Stimulated activated CD4-positive, alpha-beta T cell treated with anti-CD3 and anti-CD28 coated beads, Interleukin-1b, Interleukin-23, amount 100 ng/mL, for 1 hour (primary cell): ENCODE measurements around the gene SNAP29.
A peak's percentile ranks its signal among the peaks of the same experiment; 100 is the strongest.
"Not testable (repeated sequence)": the region's sequence is repeated elsewhere in the genome, so short reads cannot be mapped to it uniquely, and the experiment has no call there.

Experiments used
- DNase-seq, 2 donors: peaks; one replicate each; pipeline ENCODE4 v3.0.0-alpha.2; 2020; ENCODE audit warnings: low read depth in 2 of 2

SNAP29 gene

DNA sequence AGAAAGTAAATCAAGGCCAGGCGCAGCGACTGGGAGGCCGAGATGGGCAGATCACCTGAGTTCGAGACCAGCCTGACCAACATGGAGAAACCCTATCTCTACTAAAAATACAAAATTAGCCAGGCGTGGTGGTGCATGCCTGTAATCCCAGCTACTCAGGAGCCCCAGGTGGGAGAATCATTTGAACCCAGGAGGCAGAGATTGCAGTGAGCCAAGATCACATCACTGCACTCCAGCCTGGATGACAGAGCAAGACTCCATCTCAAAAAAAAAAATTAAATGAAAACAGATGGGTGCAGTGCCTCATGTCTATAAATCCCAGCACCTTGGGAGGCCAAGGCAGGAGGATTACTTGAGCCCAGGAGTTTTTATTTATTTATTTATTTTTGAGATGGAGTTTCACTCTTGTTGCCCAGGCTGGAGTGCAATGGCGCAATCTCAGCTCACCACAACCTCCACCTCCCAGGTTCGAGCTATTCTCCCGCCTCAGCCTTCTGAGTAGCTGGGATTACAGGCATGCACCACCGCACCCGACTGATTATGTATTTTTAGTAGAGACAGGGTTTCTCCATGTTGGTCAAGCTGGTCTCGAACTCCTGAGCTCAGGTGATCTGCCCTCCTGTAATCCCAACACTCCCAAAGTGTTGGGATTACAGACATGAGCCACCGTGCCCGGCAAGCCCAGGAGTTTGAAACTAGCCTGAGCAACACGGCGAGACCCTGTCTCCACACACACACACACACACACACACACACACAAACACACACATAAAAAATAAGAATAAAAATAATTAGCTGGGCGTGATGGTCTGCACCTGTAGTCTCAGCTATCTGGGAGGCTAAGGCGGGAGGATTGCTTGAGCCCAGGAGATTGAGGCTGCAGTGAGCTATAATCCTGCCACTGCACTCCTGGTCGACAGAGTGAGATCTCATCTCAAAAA, 42.6 kb downstream of the SNAP29 start:
- DNase-seq: not testable (repeated sequence)

DNA sequence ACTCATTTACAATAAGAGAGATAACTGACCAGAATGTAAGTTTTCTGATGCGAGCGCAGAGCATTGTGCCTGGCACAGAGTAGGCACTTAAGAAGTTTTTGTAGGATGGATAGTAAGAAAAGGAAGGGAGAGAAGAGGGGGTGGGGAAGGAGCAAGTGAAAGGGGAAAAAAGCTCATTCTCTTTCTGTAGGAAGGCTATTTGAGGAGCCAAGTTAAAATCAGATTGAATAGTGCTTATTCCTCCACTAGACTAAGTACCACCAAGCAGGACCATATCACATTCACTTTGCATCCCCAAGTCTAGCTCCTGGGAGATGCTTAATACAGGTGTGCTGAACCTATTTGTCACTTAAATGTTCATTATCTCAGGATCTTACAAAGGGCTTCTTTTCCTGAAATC, 44.3 kb downstream of the SNAP29 start:
- no peak for DNase-seq

DNA sequence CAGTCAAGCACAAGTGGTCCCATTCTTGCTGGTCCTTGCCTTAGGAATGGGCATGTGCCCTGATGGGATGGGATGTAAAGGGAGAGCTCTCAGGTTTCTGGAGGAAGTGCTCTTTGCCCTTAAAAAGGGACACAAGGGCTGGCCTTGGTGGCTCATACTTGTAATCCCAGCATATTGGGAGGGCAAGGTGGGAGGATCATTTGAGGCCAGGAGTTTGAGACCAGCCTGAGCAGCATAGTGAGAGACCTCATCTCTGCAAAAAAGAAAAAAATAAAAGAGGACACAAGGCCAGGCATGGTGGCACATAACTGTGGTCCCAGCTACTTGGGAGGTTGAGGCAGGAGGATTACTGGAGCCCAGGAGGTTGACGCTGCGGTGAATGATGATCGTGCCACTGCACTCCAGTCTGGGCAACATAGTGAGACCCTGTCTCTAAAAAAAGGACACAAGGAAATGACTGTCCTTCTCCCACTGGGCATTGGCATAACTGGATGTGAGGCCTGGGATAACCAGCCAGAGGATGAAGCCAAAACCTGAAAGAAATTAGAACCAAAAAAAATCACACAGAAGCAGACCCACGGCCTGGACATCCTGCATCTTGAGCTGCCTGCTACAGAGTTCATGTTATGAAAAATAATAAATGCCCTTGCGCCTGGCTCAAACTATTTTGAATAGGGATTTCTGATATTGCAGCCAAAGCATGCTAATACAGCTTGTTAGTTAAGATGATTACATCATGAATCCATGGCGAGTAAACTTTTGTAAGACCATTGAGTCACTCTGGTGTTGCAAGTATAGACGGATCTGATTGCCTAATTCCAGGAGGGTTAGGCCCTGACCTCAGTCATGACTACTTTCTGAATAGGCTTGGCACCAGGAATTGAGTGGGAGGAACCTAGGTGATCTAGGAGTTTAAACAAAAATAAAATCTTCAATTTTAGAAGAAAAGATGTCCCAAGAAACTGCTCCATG, 45.5 kb downstream of the SNAP29 start:
- DNase-seq: no peak

DNA sequence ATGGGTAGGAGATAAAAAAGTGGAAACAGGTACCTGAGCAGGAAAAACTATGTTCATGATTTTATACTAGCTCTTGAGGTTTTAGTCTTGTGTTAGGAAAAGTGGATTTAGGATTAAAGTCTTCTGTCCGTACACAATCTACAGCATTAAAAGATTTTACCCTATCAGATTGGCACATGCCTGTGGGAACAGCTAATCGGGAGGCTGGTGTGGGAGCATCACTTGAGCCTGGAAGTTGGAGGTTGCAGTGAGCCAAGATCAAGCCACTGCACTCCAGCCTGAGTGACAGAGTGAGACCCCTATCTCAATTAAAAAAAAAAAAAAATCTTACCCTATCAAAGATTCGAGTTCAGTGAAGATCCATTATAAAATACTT, 46.2 kb downstream of the SNAP29 start:
- no peak for DNase-seq

DNA sequence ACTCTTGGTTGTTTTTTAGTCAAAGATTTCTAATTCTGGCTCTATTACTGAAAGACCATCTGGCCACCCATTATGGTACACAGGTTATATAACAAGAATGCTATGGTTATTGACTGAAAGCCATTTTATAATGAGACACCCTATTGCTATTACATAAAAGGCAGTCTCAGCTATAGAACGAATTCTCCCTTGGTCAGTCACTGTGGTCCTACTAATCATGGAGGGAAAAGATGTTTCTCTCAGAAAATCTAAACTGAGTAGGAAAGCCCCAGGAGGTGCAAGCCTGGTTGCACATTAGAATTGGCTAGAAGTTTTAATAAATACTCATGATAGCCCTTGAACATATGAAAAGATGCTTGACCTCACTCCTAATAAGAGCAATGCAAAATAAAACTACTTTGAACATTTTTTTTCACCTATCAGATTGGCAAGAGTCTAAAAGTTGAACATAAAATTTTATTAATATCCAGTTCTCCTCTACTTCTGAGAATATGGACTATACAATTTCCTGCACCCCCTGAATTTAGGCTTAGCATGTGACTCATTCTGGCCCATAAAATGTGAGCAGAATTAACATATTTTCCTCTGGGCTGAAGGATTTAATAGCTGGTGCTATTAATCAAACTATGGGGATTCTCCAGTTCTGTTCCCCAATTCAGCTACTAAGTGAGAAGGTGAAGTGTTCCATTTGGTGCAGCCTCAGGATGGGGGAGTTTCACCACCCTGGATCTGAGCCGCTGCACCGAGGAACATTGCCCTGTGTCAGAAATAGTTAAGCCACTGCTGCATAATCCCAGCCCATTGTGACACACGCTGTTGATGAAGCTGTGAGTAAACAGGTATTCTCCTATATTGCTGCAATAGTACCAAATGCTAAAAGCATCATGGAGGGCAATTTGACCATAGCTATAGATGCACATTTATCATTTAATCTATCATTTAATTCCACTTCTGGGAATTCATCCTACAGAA, 46.9 kb downstream of the SNAP29 start:
- DNase-seq: no peak

DNA sequence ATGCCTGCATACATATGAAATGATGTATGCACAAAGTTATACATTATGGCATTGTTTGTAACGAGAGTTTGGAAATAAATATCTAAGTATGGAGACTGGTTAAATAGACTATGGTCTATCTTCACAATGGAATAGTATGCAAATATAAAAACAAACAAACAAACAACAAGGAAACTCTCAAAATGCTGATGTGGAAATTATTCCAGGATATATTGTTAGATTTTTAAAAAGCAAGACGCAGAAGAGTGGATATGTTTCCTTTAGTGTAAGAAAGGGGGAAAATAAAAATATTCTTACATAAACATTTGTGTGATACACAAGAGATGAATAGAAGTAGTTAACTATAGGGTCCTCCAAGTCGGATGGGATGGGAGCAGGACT, 47.6 kb downstream of the SNAP29 start:
- DNase-seq: no peak

DNA sequence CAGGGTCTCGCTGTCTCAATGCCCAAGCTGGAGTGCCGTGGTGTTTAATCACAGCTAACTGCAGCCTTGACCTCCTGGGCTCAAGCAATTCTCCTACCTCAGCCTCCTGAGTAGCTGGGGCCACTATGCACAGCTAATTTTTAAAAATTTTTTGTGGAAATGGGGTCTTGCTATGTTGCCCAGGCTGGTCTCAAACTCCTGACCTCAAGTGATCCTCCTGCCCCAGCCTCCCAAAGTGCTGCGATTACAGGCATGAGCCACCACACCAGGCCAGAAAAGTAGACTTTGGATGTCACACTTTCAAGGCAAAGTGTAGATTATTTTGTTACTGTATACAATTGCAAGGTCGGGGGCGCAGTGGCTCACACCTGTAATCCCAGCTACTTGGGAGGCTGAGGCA, 49.9 kb downstream of the SNAP29 start:
- DNase-seq: not testable (repeated sequence)

DNA sequence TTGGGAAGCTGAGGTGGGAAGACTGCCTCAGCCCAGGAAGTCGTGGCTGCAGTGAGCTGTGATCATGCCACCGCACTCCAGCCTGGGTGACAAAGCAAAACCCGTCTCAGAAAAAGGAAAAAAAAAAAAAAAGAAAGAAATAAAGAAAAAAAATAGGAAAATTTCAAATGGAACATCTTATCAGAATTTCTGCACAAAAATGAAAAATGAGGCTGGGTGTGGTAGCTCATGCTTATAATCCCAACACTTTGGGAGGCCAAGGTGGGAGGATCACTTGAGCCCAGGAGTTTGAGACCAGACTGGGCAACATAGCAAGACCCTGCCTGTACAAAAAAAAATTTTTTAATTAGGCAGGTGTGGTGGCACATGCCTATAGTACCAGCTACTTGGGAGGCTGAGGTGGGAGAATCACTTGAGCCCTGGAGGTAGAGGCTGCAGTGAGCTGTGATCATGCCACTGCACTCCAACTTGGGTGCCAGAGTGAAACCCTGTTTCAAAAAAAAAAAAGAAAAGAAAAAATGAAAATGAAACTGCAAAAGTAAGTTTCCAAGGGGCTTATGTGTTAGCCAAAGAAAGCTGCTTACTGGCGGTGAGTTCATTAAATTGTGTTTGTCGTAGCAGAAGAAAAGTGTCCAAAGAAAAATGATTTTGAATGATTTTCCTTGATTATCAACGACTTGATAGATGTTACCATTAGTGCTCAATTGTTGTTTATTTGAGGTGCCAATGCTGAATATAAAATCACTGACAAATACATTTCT, 50.9 kb downstream of the SNAP29 start:
- DNase-seq: no peak

DNA sequence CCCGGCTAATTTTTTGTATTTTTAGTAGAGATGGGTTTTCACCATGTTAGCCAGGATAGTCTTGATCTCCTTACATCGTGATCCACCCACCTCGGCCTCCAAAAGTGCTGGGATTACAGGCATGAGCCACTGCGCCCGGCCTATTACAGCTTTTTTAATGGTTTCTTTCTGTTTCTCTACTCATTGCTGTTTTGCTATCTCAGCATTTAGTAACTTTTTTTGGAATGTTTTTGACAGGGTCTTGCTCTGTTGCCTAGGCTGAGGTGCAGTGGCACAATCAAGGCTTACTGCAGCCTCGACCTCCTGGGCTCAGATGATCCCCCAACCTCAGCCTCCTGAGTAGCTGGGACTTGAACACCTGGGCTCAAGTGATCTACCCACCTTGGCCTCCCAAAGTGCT, 53.7 kb downstream of the SNAP29 start:
- no peak for DNase-seq

DNA sequence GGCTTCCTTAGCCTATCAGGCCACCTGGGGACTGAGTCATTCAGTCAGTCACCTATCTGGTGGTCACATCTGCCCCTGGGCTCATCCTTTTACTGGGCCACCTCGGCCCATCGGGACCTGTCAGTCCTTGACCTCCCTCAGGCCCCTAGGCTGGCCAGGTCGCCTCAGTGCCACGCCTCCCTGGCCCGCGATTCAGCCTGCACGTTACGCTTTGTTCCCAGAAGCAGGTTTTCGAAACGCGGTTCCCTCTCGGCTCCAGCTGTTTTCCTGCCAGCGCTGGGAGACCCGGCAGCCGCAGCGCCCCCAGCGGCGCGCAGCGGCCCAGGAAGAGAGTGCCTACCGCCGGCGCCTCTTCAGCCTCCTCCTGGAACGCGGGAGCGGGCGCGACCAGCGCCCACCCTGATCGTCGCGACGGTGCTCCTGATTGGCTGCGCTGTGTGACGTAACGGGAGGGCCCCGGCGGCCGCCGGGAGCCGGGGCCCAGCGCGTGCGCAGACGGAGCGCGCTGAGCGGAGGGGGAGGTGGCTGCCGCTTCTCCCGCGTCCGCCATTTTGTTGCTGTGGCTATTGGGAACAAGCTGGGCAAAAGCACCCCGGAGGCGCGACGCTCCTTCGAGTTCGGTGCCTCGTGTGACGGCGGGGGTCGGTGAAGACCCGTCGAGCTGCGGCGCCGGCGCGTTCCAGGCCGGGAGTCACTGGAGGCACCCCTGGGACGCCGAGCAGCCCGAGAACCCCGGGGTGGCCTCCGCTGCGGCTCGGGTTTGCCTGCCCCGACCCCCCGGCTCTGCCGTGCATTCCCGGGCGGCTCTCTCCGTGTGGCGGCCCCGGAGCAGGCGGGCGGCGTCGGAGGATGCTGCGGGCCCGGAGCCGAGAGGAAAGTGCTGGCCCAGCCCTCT, 58.4 kb downstream of the SNAP29 start, which contains the start of gene CRKL:
TSS of gene CRKL (plus strand) at position 492 of the 895 bp plus-strand sequence. CDS start 528 bp downstream, outside the sequence.
- DNase-seq: peak; percentile 89 to 94

DNA sequence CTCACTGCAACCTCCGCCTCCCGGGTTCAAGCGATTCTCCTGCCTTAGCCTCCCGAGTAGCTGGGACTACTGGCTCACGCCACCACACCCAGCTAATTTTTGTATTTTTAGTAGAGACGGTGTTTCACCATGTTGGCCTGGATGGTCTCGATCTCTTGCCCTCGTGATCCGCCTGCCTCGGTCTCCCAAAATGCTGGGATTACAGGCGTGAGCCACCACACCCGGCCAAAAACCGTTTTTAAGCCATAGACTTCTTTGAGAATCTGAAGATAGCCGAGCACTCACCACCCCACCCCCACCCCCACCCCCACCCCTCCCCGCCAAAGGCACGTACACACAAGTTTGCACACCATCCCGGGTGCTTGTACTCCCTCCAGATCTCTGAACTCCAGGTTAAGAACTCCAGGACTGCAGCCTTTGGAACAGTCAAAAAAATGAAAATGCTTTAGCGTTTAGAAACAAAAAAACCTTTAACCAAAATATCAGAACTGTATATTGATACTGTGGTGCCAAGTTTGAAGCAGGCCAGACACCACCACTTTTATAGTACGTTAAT, 59.9 kb downstream of the SNAP29 start:
- no peak for DNase-seq

DNA sequence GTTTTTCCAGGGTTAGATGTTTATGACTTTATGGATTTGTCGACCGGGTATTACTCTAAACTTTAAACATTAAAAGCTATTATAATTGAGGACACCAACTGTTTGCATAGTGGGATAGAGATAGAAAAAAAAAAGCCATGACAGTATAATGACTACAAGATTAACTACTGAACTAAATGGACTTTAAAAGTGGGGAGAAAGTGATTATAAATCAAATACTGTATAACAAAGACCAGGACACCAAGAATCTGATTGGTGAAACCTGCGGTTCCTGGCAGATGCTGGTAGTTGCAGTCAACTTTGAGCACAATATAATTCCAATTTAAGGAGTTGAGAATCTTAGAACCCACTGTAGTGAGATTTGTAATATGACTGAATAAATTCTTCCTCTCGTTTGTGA, 60.9 kb downstream of the SNAP29 start:
- DNase-seq: no peak

DNA sequence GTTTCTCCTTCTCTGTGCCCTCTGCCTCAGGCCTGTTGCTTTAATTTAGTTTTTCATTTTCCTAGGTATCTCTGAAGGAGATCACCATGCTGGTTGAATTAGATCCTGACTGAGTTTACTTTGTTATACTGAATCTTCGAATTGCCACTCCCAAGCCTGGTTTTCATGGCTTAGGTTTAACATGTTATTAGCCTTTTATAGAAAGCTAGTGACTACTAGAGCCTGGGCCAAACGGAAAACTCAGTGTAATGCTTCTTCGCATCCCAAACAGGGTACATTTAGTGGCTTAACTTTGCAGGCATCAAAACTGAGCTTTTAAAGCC, 62.0 kb downstream of the SNAP29 start:
- no peak for DNase-seq

DNA sequence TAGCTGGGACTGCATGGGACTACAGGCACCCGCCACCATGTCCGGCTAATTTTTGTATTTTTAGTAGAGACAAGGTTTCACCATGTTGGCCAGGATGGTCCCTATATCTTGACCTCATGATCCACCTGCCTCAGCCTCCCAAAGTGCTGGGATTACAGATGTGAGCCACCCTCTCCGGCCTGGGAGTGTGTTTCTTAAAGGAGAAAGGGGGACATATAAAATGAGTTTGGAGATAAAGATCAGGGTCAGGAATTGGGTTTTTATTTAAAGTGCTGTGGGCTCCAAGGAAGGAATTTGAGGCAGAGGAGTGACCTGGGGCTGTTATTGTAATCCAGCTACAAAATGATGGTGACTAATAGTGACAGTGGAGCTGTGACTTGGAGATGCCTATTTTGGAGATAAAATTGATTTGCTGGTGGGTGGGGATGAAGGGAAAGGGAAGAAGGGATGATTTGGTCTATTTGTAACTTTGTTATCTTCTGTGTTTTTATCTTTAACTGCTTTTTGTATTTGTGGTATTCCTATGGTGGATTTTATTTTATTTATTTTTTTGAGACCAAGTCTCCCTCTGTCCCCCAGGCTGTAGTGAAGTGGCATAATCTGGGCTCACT, 63.4 kb downstream of the SNAP29 start:
- DNase-seq: no peak

DNA sequence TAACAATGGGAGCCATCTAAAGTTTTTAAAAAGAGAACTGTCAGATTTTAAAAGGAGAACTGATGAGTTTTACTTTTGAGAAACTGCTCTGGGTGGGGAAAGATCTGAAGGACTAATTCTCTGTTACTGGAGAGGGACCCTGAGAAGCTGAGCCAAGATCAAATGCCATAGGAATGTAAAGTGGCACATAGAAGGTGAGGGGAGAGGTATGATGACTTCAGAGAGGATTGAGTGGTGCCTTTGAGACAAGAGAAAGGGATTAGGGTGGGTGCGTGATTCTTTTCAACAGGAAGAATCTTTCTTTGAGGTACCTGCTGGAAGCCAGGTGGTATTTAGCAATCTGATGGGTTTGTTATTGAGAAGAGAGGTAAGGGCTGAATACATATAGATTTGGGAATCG, 67.4 kb downstream of the SNAP29 start:
- no peak for DNase-seq

DNA sequence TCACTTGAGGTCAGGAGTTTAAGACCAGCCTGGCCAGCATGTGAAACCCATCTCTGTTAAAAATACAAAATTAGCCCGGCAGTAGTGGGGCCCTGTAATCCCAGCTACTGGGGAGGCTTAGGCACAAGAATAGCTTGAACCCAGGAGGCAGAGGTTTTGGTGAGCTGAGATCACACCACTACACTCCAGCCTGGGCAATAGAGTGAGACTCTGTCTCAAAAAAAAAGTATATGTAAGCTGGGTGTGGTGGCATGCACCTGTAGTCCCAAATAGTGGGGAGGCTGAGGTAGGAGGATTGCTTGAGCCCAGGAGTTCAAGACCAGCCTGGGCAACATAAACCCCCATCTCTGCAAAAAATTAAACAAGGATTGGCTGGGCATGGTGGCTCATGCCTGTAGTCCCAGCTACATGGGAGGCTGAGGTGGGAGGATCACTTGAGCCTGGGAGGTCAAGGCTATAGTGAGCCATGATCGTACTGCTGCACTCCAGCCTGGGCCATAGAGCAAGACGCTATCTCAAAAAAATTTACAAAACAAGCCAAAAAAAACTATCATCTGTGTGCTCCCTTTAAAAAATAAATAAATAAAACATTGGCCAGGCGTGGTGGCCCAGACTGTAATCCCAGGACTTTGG, 69.2 kb downstream of the SNAP29 start:
- no peak for DNase-seq

DNA sequence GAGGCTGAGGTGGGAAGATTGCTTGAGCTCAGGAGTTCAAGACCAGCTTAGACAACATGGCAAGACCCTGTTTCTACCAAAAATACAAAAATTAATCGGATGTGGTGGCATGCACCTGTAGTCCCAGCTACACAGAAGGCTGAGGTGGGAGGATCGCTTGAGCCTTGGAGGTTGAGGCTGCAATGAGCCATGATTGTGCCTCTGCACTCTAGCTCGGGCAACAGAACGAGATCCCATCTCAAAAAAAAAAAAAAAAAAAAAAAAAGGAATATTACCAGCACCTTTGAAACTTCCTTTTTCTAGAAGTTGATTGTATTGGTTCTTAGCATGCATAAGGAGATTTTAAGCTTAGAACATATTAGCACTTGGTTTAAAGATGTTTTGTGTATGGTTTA, 69.8 kb downstream of the SNAP29 start:
- no peak for DNase-seq

DNA sequence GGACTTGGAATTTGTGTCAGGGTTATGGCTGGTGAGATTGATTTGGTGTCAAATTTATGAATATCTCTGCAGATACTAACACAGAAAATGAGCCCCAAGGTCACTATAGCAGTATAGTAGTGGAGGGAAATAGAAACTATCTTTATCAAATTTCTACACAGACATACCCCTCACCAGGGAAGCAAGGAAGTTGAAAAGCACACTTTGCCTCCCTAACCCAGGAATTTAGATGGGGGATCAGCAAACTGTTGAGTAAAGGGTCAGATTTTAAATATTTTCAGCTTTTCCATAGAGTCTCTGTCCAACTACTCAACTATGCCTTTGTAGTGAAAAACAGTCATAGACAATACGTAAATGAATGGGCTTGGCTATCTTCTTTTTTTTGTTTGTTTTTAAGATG, 71.2 kb downstream of the SNAP29 start:
- no peak for DNase-seq
